NCI-H1436 treated with DMSO at 0.1 percent for 48 hours (cell line): Measurements from ENCODE around the gene IL31.

Source experiments
- DNase-seq: peaks from one replicate; lab custom pipeline; 2025; lab: John Stamatoyannopoulos, UW

Gene IL31

DNA sequence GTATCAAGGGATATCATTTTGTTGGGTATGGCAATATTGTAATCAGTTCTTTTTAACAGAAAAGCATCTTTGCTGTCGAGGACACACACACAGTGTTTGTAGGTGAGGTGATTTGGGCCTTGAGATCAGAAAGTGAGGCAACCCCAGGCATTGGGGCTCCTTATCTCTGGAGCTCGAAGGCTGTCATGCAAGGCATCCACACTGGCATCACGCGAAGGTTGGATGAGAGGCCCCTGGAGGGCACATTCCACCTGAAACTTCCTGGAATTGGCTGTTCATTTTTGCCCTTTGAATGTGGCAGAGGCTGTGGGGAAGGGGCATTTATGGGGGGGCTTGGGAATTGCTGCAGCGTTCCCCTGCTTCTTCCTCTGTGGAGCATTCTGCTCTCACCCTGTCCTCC, 45.5 kb downstream of the IL31 start:
- DNase-seq = no peak

- no peak for DNase-seq
These were observed 46.2 kb downstream of the IL31 start for GRCh38 chr12:122127839-122128238.

DNA sequence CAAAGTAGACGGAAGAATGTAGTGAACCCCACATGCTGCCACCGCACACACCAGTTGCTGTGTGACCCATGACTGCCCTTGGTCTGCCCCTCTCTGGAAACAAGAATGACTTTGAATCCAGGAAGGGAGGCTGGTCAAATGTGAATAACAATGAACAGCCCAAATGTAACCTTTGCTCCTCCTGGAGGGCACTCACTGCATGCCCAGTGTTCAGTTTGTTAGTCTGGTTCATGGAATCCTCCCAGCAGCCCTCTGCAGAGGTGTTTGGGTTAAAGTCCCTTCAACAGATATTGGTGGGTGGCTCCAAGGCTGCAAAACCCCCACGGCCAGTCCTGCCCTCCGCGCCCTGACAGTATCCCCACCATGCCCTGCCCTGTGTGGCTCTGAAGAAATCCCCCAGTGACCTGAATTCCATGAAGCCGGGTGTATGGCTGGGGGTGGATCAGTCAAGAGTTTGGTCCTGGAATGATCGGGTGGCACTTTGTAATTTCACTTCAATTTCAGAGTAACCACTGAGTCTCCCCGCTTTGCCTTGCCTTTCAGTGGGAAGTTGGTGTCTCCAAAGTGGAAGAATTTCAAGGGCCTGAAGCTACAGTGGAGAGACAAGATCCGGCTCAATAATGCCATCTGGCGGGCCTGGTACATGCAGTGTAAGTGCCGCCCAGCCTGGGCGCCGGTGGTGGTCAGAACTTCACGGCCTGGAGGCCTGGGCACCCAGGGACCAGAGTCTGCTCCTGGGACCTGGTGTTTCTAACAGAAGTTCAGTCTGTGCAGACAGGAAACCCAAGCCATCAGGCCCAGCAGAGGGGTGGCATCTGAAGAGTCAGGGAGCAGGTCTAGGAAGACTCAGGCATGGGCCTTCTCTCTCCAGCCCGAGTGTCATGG, 47.1 kb downstream of the IL31 start:
- DNase-seq = no peak

GRCh38 chr12:122126342-122126635, 47.7 kb downstream of the IL31 start:
- no peak for DNase-seq

DNA sequence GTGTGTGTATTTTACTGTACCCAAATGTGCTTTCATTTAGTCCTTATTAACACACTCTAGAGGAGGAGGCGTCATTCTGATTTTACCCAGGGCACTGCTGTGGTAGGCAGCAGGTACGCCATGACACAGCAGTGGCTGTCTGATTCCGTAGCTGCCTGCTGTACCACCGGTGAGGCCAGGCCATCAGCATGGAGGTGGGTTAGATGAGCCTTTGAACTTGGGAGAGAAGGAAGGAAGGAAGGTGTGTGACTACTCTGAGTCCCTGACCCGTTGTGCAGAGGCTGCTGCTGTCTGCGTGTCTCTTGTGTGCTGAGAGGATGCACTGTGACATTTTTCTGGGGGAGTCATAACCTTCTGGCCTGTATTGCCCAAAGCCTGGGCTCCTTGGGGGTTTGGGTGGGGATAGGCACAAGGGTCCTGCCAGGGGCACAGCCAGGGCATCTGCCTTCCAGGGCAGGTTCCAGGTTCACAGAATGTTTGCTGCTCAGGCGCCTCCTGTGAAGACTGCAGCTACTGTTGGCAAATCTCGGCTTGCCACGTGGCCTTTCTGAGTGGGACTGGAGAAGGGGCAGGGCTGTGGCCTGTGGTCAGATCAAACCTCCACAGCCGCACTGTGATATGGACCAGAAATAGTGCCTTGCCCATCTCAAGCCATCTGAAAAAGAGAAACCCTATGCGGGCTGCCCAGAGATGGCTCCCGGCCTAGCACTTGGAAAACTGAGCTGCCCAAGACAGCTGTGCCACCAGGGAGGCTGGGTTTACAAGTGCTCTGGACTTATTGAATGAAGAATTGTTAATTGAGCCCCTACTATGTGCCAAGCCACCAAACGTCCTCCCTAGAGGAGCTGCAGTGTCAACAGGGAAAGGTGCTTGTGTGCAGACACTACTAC, 48.3 kb downstream of the IL31 start:
- no peak for DNase-seq

DNA sequence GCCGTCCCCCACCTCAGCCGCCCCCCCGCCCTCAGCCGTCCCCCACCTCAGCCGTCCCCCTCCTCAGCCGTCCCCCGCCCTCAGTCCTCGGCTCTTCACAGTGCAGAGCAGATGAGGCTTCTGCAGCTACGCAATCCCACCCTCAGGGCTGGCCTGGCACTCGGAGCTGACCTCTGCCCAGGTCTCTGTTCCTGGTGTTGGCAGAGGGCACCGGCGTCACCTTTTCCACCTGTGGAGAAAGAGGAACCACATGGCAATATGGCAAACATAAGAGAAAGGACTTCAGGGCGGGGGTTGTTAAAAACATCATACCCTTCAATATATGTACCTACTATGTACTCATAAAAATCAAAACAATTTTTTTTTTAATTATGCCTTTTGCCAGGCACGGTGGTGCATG, 49.7 kb downstream of the IL31 start:
- no peak for DNase-seq

GRCh38 chr12:122123761-122124145, 50.3 kb downstream of the IL31 start:
- no peak for DNase-seq

DNA sequence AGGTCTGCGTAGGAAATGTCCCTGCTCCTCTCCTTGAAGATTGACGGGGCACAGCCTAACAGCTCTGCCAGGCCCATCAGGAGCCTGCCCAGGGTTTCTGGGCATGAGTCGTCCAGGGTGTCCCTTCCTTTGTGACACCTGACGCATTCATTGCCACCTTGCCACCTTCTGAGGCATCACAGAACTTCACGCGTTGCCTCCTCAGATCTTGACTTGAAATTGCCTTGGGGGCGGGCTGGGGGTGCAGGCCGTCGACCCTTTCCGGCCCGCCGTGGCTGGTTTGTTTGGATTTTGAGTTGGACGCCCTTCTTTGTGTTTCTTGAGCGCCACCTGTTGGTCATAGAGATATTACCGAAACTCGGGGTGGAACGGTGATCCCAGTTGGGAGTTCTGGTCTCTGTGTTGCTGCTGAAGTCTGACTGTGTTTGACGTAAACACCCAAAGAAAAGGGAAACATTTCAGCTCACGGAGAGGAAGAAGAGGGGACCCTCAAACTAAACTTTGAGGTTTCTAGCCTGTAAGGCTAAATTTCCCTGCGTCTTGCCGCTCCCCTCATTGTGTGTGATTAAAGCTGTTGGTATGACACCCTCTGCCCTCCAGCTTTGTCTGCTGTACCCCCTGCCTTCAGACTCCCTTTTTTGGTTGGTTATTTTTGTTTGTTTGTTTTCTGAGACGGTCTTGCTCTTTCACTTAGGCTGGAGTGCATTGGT, 50.8 kb downstream of the IL31 start:
- peak; percentile 29 for DNase-seq
